Measurements from ENCODE around the gene DSCAML1.
"Not testable (repeated sequence)": the region's sequence is repeated elsewhere in the genome, so short reads cannot be mapped to it uniquely, and the experiment has no call there.

DSCAML1 gene

DNA sequence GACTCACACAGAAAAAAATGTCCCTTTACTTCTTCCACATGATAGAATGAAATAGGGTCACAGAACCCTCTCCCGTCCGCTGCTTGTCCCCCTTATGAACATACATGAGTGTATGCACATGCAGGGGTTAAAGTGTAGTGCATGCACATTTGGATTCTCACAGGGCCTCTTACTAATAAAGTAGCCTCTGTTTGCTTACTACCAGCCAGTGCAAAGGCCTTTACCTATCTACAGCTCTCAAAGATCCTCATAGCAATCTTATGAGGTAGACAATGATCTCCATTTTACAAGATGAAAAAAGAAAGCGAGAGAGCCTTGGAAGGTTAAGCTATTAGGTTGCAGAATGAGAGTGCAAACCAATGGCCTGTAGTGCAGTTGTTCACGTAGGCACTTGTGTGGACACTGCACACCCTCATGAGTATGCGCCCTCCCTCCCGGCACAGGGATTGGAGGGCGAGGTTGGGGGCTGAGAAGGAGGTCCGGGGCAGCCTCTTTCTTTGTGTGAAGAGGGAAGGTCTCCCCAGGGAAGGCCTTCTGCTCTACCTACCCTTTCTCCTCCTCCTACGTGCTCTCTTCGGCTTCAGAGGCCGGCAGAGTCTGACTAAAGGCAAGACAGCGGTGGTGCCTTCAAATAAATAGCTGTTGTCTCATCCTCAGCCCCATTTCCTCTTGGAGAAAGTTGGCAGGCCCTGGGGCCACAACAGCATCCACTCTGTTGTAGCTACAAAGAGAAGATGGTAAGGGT is 378.1 kb downstream of the DSCAML1 start:
- DNase-seq = no peak

DNA sequence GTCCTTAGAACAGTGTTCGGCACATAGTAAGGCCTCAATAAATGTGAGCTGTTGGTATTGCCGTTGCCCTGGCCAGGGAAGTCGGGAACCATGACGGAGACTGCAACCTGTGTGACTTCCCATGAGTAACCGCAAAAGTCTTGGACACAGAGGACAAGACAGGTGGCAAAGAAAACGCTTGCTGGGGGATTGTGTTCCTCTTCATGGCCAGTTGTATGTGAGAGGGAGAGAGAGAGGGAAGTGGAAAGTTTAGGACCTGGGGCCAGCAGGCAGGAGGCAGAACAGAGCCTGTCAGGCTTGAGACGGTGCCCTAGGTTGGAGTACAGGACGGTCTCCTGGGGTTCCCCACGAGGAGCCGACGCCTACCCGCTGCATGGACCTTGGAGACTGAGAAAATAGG is 379.2 kb downstream of the DSCAML1 start:
- no peak for DNase-seq

DNA sequence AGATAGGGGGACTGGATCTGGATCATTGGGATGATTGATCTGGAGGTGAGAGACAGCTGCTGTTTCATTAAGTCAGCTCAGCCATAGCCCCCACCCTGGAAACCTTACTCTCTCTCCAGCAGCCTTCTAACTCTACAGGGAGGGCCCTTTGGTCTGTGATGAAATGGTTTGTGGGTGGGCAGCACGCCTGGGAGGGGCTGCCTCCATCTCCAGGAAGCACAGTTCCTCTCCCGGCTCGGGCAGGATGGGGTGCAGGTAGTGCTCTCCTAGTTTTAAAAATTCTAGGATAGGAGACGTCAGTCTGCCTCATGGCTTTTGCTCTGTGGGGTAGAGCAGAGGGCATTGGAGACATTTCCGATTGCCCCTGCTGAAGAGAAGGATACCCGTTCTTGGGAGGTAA is 379.7 kb downstream of the DSCAML1 start:
- no peak for DNase-seq

DNA sequence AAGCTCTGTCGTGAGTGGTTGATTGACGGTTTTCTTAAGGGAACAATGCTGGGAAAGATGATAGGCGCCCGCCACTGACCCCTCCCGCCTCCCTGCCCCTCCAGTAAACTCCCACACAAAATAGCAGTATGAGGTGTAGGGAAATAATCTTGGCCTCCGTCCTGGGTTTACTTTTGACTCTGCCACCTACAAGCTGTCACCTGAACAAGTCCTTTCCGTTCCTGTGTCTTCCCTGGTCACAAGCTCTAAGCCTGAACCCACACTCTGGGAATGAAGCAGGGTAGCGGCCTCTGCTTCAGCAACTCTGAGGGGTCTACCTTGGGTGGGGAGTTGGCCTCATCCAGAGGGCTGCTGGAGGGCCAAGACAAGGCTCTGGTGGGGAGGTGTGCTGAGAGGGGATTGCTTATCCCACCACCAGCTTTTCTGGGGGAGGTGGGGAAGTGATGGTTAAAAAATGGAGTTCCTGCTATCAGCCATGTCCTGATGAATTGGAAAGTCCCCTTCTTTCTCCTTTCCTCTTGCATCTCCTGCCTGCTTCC is 381.6 kb downstream of the DSCAML1 start:
- DNase-seq = no peak

DNA sequence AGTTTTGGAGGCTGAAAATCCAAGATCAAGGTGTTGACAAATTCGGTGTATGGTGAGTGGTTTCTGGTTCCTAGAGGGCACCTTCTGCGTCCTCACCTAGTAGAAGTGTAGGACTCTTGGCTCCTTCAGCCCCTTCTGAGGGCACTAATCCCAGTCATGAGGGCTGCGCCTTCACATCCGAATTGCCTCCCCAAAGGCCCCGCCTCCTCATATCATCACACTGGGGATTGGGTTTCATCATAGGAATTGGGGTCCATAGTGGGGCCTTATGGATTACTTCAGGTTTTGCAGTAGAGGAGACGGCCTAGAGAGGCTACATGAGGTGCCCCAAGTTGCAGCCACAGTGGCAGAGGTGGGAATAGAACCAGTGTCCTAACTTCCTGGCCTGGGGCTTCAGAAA is 382.3 kb downstream of the DSCAML1 start:
- no peak for DNase-seq

DNA sequence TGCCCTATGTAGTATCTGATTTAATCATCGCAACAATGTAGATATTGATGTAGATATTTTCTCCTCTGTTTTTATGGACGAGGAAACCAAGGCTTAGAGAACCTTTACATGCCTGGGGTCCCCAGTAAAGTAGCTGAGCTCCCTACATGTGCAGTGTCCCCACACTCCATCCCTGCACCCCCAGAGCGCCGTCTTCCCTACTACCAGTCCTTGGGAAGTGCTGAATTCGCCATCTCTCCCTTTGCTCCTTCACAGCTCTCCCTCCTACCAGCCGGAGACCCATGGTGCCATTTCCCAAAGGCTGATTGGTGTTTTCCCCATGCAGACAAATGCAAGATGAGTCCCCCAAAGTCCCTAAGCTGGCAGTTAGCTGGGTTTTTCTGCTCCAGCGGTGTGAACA is 383.4 kb downstream of the DSCAML1 start:
- DNase-seq = no peak

DNA sequence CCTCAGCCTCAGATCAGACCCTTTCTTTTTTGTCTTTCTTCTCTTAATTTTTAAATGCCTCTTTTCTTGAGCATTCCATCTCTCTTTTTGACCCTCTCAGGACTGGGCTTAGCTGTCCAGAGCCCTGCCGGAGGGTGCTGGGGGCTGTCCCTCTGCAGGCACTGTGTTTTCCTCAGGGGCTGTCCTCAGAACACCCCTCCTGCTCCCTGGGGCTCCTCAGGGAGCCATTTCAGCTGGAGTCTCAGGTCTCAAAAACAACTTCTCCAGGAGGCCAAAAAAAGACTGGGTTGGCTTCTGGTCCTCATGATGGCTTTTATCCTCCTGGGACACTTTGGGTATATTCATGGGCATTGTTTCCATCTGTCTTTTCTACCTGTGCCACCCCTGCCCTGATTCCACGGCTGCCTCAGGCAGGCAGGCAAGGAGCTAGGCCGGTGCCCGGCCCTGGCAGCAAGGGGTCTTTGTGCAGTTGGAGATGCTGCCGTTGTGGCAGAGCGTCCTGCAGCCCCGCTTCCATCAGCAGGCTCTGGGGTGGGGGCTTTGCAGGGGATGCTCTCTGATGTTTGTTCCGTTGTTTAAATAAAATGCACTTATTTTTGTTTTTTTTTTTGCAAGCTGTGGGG is 384.3 kb downstream of the DSCAML1 start:
- DNase-seq = no peak

DNA sequence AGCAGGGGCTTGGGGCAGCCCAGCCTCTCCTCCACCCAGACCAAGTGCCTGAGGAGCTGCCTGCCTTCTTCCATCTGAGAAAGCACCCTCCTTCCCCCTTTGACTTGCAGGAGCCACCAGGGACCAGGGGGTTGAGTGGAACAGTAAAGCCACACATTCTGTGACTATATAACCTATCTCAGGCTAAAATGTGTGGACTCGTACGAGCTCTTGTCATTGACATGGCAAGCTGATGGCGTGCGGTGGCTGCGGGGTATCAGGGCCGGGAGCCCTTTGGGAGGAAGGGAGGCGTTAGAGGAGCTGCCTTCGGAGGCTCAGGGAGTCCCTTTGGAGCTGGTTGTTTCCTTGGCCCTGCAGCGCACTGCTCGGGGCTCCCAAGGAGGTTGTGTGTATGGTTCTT is 384.8 kb downstream of the DSCAML1 start:
- DNase-seq = no peak

DNA sequence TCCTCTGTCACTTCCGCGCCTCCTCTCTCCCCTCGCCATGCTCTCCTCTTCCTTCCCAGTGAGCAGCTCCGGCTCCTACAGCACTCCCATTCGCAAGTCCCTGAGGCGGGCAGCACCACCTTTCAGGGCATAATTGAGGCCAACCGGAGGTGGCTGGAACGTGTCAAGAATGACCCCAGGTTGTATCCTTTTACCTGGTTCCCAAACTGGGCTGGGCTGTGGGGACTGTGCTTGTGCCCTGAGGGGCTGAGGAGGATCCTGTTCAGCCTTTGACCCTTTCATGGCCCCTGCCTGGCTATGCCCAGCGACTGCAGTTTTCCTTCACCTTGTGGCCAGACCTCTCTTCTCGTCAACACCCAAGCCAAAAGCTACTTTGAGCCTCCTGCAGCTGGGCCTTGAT is 385.3 kb downstream of the DSCAML1 start:
- DNase-seq = no peak

DNA sequence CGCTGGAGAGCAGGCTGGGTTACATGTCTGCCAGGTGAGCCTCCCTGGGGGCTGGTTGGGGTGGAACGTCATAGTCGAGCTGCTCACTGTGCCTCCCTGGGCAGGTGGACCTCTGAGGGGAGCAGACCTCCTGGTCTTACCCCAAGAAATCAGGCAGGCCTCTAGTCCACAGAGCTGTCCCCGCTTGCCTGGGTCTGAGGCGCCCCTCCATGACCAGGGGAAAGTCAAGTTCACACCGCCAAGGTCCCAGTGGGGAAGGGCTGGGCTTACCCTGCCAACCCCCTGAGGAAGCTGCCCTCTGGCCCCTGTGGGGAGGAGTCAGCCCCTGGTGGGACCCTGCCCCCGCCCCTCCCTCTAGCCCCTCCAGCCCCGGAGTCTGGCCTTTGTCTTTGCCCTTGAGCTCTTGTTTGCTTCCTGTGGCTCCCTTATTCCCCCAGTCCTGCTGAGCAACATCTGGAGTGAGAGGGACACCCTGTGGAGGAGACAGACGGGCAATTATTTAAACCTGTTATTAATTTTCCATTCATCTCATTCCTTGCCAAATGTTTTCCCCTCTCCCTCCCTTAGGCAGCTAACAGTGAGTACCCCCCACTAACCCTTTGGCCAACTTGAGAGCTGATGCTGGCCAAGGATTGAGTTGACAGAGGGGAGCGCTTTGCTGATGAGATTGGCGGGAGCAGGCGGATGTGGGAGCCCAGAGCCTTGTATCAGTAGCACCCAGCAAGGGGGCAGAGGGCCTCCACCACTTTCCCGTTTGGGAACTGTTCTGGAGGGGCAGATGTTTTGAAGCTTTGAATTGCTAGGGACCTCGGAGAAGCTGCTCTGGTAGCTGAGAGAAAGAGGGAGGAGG is 385.9 kb downstream of the DSCAML1 start:
- DNase-seq = no peak

DNA sequence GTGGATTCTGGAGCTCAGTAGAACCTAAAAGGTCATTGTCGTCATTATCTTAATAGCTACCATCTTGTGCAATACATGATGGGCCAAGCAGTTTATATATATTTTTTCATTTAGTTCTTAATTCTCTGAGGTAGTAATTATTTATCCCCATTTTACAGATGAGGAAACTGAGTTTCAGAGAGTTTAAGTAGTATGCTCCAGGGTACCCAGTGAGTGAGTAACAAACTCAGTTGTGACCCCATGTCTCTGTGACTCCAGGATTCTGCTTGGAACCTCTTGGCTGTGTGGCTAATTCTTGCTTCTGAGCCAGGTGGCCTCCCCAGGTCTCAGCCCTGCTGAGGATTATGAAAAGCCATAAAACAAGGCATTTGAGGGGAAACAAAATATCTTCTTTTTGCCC is 386.8 kb downstream of the DSCAML1 start:
- DNase-seq = no peak

DNA sequence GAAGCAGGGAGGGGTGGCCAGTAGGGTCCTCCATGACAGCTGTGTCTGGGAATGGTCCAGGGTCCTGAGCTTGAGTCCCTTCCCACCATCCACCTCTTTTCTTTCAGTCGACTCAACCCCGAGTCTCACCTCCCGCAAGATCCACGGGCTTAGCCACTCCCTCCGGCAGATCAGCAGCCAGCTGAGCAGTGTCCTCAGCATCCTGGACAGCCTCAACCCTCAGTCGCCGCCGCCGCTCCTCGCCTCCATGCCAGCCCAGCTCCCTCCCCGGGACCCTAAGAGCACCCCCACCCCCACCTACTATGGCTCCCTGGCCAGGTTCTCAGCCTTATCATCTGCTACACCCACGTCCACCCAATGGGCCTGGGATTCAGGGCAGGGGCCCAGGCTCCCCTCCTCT is 387.5 kb downstream of the DSCAML1 start:
- no peak for DNase-seq

DNA sequence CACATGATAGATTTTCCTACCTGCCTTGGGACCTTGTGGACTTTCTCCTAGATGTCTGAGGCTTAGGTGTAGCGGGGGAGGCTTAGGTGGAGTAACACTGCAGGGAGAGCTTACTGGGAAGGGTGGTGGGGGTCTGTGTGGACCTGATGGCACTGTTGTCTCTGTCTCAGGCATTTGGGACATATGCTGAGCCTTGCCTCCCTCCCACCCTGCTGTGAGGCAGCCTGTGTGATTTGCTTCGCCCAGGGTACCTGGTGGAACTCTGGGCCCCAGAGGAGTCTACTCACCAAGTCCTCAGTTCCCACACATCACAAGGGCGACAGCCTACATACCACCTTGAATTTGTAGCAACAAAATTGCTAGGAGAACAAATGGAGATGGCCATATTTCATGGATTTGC is 388.7 kb downstream of the DSCAML1 start:
- DNase-seq = no peak

DNA sequence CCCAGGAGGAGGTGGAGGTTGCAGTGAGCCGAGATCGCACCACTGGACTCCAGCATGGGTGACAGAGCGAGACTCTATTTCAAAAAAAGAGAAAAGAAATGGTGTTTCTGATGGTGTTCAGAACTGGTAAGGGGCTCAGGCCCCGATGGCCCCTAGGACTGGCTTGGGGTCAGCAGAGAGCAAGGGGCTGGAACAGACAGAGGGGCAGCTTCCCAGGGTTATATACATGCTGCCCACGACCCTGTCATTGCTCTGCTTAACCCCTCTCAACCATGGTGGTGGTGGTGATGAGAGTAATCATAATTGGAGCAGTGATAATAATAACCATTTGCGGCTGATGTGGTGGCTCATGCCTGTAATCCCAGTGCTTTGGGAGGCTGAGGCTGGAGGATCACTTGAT is 390.0 kb downstream of the DSCAML1 start:
- DNase-seq = no peak

DNA sequence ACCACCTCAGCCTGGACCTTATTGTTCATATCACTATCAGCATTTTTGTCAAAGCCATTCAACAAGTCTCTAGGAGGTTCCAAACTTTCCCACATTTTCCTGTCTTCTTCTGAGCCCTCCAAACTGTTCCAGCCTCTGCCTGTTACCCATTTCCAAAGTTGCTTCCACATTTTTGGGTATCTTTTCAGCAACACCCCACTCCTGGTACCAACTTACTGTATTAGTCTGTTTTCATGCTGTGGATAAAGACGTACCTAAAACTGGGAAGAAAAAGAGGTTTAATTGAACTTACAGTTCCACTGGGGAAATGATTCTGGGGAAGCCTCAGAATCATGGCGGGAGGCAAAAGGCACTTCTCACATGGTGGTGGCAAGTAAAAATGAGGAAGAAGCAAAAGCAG is 391.1 kb downstream of the DSCAML1 start:
- DNase-seq = not testable (repeated sequence)

DNA sequence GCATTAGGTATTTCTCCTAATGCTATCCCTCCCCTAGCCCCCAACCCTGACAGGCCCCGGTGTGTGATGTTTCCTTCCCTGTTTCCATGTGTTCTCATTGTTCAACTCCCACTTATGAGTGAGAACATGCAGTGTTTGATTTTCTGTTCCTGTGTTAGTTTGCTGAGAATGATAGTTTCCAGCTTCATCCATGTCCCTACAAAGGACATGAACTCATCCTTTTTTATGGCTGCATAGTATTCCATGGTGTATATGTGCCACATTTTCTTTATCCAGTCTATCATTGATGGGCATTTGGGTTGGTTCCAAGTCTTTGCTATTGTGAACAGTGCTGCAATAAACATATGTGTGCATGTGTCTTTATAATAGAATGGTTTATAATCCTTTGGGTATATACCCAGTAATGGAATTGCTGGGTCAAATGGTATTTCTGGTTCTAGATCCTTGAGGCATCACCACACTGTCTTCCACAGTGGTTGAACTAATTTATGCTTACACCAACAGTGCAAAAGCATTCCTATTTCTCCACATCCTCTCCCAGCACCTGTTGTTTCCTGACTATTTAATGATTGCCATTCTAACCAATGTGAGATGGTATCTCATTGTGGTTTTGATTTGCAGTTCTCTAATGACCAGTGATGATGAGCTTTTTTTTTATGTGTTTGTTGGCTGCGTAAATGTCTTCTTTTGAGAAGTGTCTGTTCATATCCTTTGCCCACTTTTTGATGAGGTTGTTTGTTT is 397.7 kb downstream of the DSCAML1 start:
- not testable (repeated sequence) for DNase-seq

DNA sequence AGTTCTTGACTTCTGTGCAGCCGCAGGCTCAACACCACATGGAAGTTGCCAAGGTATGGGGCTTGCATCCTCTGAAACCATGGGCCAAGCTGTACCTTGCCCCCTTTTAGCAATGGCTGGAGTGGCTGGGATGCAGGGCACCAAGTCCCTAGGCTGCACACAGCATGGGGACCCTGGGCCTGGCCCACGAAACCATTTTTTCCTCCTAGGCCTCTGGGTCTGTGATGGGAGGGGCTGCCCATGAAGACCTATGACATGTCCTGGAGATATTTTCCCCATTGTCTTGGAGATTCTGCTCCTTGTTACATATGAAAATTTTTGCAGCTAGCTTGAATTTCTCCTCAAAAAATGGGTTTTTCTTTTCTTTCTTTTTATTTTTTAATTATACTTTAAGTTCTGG is 398.4 kb downstream of the DSCAML1 start:
- not testable (repeated sequence) for DNase-seq

DNA sequence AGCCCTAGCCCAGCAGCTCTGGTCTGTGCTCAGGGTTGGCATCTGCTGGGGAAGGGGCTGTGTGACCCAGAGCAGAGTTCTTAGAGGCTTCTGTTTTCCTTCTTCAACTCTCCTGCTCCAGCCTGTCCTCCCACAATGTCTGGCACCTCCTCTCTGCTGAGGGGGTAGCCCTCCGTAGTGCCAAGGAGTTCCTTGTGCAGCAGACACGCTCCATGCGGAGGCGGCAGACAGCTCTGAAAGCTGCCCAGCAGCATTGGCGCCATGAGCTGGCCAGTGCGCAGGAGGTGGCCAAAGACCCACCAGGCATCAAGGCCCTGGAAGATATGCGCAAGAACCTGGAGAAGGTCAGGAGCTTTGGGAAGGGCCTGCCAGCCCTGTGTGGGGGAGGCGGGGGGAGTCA is 400.0 kb downstream of the DSCAML1 start:
- DNase-seq = no peak

DNA sequence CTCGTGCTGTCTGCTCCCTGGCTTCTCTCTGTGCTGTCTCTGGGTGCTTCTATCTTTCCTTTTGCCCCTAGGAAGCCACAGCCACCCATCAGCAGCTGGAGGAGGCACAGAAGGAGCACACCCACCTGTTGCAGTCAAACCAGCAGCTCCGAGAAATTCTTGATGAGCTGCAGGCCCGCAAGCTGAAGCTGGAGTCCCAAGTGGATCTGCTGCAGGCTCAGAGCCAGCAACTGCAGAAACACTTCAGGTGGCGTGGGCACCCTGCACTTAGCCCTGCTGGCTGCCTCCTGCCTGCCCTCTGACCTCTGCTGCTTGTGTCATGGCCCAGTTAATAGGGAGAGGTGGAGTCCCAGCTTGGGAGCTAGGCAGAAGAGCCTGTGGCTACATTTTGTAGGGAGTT is 401.5 kb downstream of the DSCAML1 start:
- DNase-seq = no peak

DNA sequence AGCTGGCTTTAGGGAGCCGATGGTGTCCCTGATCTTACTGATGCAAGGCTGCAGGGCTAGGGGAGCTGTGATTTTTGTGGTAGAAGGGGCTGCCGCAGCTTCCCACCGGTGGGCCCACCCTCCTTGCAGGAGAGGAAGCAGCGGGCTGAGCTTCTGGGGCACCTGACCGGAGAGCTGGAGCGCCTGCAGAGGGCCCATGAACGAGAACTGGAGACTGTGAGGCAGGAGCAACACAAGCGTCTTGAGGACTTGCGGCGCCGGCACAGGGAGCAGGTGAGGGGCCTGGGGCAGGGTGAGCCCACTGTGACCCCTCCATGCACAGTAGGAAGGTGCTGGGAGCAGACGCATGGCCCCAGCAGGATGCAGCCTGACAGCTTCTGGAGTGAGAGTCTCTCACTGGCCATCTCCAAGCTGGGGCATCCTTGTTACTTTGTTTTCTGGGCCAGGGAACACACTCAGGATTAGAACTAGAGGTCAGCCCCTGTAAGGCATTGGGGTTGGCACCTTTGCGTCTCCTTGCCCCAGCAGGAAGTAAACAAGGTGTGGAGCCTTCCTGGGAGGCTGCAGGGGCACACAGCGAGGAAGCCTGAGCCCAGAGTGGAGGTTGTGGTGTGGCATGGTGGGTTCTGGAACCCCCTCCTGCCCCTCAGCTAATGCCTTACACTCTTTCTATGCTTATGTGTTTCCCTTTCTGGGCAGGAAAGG is 402.6 kb downstream of the DSCAML1 start:
- no peak for DNase-seq

DNA sequence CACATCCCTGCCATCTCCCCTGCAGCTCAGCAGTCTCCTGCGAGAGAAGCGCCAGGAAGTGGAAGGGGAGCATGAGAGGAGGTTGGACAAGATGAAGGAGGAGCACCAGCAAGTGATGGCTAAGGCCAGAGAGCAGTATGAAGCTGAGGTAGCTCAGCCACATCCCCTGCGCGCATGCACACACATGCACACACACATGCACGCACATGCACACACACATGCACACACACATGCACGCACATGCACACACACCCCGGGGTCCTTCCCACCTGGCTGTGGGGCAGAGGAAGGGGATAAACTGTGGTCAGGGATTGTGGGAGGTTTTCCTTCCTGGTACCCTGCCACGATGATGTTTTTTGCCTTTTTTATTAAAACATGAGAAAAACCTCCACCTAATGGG is 404.0 kb downstream of the DSCAML1 start:
- DNase-seq = no peak

DNA sequence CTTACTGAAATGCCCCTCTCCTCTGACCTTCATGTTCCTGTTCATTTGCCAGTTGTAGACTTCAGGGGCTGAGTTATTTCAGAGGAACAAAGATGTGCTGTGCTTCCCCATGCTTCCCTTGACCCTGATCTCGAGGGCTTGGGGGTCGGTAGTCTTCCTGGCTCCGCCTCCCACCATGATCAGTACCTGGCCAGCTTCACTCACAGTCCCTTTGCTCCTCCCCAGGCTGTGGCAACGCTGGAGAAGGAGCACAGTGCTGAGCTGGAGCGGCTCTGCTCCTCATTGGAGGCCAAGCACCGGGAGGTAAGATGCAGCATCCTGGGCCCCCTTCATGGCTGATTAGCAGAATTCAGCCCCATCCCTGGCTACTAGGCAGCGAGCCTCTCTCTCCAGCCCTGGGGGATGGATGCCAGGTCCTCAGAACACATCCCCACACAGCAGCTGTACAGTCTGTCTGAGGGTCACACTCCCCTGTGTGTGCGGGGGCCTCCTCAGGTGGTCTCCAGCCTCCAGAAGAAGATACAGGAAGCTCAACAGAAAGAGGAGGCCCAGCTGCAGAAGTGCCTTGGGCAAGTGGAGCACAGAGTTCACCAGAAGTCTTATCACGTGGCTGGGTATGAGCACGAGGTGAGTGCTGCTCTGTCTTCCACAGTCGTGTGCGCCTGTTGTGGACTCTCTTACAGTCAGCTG is 404.9 kb downstream of the DSCAML1 start:
- DNase-seq = no peak

Data from DMS53 (cell line).